DMS114 treated with DMSO at 0.1 percent for 48 hours (cell line): ENCODE results near the gene NOS1AP.
"Not testable (repeated sequence)": the region's sequence is repeated elsewhere in the genome, so short reads cannot be mapped to it uniquely, and the experiment has no call there.

Experiments
- DNase-seq: peaks from one replicate; lab custom pipeline; 2025; ENCODE audit not compliant: unreplicated experiment; lab: John Stamatoyannopoulos, UW

The NOS1AP gene

DNA sequence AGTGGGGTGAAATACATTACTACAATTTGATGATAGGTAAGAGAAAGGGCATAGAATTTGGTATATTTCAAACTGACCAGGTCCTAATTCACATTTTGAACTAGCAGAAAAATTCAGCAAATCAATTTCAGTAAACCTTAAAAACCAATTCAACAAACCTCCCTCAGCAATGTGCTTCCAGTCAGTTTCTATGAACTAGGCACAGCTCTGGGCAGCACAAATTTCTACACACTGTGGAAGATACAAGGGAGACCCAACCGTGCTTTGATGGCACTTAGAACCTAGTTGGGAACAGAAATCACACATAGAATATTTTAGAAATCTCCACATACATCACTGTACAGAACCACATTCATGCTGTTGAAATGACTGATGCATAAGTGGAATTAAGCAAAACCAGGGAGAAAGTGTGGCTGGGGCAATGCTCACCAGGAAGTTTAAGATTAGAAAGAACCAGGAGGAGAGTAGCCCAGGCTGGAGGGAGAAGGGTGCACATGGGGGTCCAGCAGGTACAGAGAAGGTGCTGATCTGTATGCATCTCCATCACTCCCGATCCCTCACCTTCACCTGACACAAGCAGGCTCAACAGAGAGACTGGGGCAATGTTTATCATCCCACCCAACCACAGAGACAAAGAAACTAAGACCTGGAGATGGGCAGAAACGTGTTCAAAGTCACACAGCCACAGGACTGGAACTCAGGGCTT lies 326.9 kb downstream of the NOS1AP start:
- no peak for DNase-seq

DNA sequence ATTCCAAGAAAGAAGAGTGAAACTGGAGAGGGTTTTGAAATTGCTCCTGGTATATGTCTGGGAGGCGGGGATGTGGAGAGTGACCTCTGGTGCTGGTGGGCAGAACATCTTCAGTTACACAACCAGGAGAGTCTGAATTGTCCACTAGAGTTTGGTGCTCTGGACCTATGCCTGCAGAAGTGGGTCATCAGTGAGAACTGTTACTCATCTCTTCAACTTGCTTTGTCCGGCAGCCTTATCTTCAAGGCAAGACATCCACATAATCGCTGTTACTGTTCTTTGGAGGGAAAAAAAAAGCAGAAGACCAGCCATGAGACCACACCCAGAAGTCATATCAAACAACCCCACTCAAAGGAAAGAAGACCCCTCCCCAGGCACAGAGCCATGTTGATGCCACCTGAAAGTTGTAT lies 327.6 kb downstream of the NOS1AP start:
- DNase-seq, result no peak

DNA sequence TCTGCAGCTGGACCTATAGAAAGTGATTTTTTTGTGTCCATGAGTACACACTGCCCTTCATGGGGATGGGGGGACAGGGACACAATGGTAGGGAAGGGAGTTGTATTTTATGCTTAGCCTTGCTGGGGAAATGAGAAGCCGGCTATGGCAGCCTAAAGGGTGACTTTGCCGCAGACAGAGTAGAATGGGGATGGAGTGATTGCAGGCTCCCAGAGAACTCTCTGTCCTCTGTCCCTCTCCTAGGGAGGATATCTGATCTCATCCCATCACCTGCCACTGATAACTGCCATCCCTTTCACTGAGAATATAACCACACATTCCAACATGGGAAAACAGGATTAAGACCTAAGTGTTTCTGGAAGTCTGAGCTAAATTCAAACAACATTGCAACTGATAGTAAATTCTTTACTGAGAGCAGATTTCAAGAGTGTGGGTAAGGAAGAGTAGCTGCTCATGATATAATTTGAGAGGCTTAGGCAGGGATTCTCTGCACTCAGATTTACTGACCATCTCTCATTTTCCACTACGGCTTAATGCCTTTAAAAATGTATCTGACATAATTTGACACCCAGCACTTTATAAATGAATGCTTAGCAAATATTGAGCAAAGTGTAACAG lies 328.6 kb downstream of the NOS1AP start:
- no peak for DNase-seq

GRCh38 chr1:162398999-162399580 lies 329.6 kb downstream of the NOS1AP start:
- DNase-seq, result no peak

- DNase-seq, result no peak
Observed at GRCh38 chr1:162400790-162401355, 331.4 kb downstream of the NOS1AP start.

- DNase-seq, result no peak
Observed at GRCh38 chr1:162404550-162405160, 335.2 kb downstream of the NOS1AP start.

- no peak for DNase-seq
Observed at GRCh38 chr1:162405800-162406199, 336.3 kb downstream of the NOS1AP start.

- DNase-seq, result no peak
Observed at GRCh38 chr1:162406811-162407210, 337.3 kb downstream of the NOS1AP start.

- no peak for DNase-seq
Observed at GRCh38 chr1:162407539-162407938, 338.0 kb downstream of the NOS1AP start.

- DNase-seq, result no peak
Observed at GRCh38 chr1:162412002-162412401, 342.5 kb downstream of the NOS1AP start, which contains the start of gene SH2D1B. Gene SH2D1B, minus strand, starts transcription at chr1:162412136. Its CDS starts 120 bp downstream, at chr1:162412016.

DNA sequence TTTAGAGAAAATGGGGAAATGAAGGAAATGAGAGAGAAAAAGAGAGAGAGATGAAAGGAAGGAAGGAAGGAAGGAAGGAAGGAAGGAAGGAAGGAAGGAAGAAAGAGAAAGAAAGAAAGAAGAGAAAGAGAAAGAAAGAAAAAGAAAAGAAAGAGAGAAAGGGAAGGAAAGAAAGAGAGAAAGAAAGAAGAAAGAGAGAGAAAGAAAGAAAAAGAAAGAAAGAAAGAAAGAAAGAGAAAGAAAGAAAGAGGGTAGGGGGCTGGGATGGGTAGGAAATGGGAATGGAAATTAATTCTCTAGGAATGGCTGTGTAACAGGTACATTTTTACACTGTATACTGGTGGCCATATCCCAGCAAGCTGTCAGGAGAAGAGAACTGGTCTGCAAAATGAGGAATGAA lies 346.7 kb downstream of the NOS1AP start:
- no peak for DNase-seq

- DNase-seq, result no peak
Observed at GRCh38 chr1:162416909-162417308, 347.4 kb downstream of the NOS1AP start.

GRCh38 chr1:162417650-162418049 lies 348.2 kb downstream of the NOS1AP start:
- no peak for DNase-seq

DNA sequence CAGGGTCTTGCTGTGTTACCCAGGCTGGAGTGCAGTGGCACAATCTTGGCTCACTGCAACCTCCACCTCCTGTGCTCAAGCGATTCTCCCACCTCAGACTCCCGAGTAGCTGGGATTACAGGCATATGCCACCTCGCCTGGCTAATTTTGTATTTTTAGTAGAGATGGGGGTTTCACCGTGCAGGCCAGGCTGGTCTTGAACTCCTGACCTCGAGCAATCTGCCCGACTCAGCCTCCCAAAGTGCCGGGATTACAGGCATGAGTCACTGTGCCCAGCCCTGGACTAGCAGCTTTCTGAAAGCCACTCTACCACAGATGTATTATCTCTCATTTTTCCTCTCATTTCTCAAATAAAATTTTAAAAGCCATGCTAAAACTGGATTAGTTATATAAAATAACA lies 349.1 kb downstream of the NOS1AP start:
- DNase-seq, result not testable (repeated sequence)

DNA sequence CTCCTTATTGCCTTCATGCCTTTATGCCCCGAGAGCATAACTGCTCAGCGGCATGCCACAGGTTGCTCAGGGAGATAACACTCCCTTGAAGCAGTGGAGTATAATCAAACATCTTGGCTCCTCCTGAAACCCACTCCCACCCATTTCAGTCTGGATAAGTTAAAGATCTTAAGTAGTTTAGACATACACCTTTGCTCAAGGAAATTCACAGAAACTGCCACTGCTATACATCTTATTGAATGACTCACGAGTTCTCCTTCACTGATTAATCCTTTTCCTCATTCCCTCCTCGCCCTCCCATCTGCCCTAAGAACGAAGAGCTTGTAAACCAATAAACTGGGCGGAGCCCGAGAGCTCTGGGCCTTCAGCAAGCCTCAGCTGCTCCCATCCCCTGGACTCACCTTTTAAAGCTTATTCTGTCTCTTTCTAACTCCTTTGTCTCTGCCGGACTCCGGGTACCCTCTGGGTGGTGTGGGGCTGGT lies 350.0 kb downstream of the NOS1AP start:
- not testable (repeated sequence) for DNase-seq
